ENCODE results near the gene RFTN1. TPM values are rescaled to one million over a fixed set of nuclear protein-coding genes. Genes with fewer than 3 reads are reported as not detected.

Gene RFTN1
- total RNA-seq, 3 donors from 2014 or later (not counting 1 experiment from before 2014, with no cell fraction given), result 112 to 135 (median 115) TPM

GRCh38 chr3:16357186-16358121 lies 156.0 kb downstream of the RFTN1 start:
- H3K36me3 Mint-ChIP-seq, result no peaks in the 10 kb centered on the region
- no peaks in the 10 kb centered on the region for H3K9me3 Mint-ChIP-seq
- DNase-seq (no peak), ATAC-seq (no peak)
- Histone ChIP-seq H3K27me3 (ENCODE audit: control insufficient read depth, insufficient read depth, low read length) (no peaks in the 10 kb centered on the region), H3K27ac (ENCODE audit: low read length) (no peak overlapping the region), H3K36me3 (ENCODE audit: control insufficient read depth, insufficient read depth, low read length) (peaks cover 29% of the 10 kb centered on the region), H3K4me3 (ENCODE audit: low read length) (no peak overlapping the region), H3K4me1 (ENCODE audit: control insufficient read depth, insufficient read depth, low read length) (no peaks in the 10 kb centered on the region), H3K9me3 (ENCODE audit: control insufficient read depth, insufficient read depth, low read length) (no peaks in the 10 kb centered on the region)
- H3K27ac Mint-ChIP-seq, result peak overlapping the region in 1 of 2 donors; percentile 29
- WGBS (ENCODE audit: insufficient coverage), result 85% methylated on average over 6 of the region's 9 CpGs
- no peak for TF ChIP-seq CTCF (IDR thresholded peaks at IDR 0.05)
- intact Hi-C loops (cut with micrococcal nuclease), result no loop called here
- no peaks in the 10 kb centered on the region for H3K27me3 Mint-ChIP-seq (ENCODE audit: low read depth in 2 of 2)
- no peak overlapping the region for H3K4me3 Mint-ChIP-seq
- peaks cover 27 to 40% of the 10 kb centered on the region in 2 donors for H3K4me1 Mint-ChIP-seq

GRCh38 chr3:16355828-16356227 lies 157.7 kb downstream of the RFTN1 start:
- Histone ChIP-seq H3K4me3 (ENCODE audit: low read length) (no peak overlapping the region), H3K4me1 (ENCODE audit: control insufficient read depth, insufficient read depth, low read length) (no peaks in the 10 kb centered on the region), H3K27me3 (ENCODE audit: control insufficient read depth, insufficient read depth, low read length) (no peaks in the 10 kb centered on the region), H3K27ac (ENCODE audit: low read length) (no peak overlapping the region), H3K36me3 (ENCODE audit: control insufficient read depth, insufficient read depth, low read length) (peaks cover 32% of the 10 kb centered on the region), H3K9me3 (ENCODE audit: control insufficient read depth, insufficient read depth, low read length) (no peaks in the 10 kb centered on the region)
- TF ChIP-seq CTCF (IDR thresholded peaks at IDR 0.05), result no peak
- Mint-ChIP-seq H3K4me1 (peaks cover 29 to 31% of the 10 kb centered on the region in 2 donors), H3K4me3 (no peak overlapping the region), H3K9me3 (no peaks in the 10 kb centered on the region), H3K27me3 (ENCODE audit: low read depth in 2 of 2) (no peaks in the 10 kb centered on the region), H3K36me3 (no peaks in the 10 kb centered on the region), H3K27ac (peak overlapping the region in 1 of 2 donors; percentile 31)
- DNase-seq (no peak), ATAC-seq (no peak)
- intact Hi-C loops (cut with micrococcal nuclease), result no loop called here
- 99% methylated on average over 6 of the region's 6 CpGs for WGBS (ENCODE audit: insufficient coverage)

- Mint-ChIP-seq H3K9me3 (no peaks in the 10 kb centered on the region), H3K27ac (peak overlapping the region; percentile 3), H3K27me3 (ENCODE audit: low read depth in 2 of 2) (no peaks in the 10 kb centered on the region), H3K4me3 (no peak overlapping the region), H3K36me3 (no peaks in the 10 kb centered on the region), H3K4me1 (peaks cover 27 to 35% of the 10 kb centered on the region in 2 donors)
- WGBS (ENCODE audit: insufficient coverage), result 99% methylated on average over 3 of the region's 3 CpGs
- Histone ChIP-seq H3K9me3 (ENCODE audit: control insufficient read depth, insufficient read depth, low read length) (no peaks in the 10 kb centered on the region), H3K36me3 (ENCODE audit: control insufficient read depth, insufficient read depth, low read length) (peaks cover 41% of the 10 kb centered on the region), H3K27ac (ENCODE audit: low read length) (no peak overlapping the region), H3K4me1 (ENCODE audit: control insufficient read depth, insufficient read depth, low read length) (no peaks in the 10 kb centered on the region), H3K4me3 (ENCODE audit: low read length) (no peak overlapping the region), H3K27me3 (ENCODE audit: control insufficient read depth, insufficient read depth, low read length) (no peaks in the 10 kb centered on the region)
- DNase-seq, result no peak
- no peak for TF ChIP-seq CTCF (IDR thresholded peaks at IDR 0.05)
- no peak for ATAC-seq
- intact Hi-C loops (cut with micrococcal nuclease), result no loop called here
Observed at GRCh38 chr3:16354291-16354690, 159.2 kb downstream of the RFTN1 start.
